Measurements from ENCODE around the gene ANKRD28.

Gene ANKRD28

GRCh38 chr3:15657016-15657415, 140.8 kb downstream of the ANKRD28 start:
- DNase-seq, result no peak

DNA sequence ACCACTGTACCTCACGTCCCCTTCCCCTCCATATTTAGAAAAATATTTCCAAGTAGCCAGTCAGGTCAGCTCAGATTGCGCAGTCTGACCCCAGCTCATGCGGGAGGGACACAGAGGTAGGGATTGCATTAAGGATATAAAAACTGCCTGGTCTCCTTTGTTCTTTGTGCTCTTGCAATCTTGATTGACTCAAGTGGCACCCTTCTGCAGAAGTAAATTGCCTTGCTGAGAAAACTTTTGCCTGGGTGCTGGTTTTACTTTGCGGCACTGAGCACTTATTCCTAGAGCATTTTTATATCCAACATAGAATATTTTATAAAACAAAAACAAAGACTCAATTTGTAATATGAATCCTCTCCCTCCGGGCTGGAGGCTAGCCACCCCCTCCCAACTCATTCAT, 141.4 kb downstream of the ANKRD28 start:
- no peak for DNase-seq

DNA sequence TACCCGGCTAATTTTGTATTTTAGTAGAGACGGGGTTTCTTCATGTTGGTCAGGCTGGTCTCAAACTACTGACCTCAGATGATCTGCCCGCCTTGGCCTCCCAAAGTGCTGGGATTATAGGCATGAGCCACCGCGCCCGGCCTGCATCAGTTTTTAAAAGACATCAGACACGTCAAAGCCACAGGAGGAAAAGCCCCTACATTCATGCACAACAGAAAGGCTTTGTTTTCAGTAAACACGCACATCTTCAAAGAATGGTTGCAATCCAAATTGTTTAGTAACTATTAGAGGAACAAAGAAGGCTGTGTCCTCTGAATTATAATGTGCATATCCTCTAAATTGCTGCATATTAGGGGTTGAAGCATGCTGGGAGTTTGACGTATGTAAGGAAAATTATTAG, 142.9 kb downstream of the ANKRD28 start:
- DNase-seq, result no peak

DNA sequence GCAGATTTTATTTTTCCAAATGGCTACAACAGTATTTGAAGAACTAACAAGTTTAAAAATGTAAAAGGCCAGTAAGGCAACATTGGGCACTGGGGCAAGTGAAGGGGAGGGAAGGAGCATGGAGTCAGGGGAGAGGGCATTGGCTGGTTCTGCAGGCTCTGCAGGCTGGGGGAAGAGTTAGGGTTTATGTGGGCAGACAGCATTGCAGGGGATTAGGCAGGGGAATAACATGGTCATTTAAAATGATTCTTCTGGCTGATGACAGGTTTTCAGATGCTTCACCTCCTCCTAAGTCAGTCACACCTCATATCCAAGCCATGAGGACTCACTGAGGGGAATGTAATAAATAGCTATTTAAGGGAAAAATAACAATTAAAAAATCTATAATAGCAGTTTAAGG, 143.7 kb downstream of the ANKRD28 start:
- DNase-seq, result no peak

- DNase-seq, result no peak
Measured at GRCh38 chr3:15653321-15653720, 144.5 kb downstream of the ANKRD28 start.

DNA sequence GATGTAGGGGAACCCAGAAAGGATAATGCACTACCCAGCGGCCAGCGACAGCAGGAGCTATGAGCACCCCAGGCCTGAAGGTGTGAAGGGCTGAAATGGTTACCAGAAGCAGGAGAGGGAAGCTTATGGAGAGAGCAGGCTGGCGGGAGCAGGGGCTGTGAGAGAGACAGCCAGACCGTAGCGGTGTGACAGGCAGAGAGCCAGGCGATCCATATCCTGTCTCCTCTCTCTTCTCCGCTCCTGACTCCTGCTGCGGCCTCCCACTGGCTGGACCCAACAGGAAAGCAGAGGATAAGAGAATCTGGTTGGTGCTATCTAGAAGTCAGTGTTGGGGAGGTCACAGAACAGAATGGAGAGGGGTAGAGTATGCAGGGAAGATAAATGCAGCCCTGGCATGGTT, 146.4 kb downstream of the ANKRD28 start:
- no peak for DNase-seq

DNA sequence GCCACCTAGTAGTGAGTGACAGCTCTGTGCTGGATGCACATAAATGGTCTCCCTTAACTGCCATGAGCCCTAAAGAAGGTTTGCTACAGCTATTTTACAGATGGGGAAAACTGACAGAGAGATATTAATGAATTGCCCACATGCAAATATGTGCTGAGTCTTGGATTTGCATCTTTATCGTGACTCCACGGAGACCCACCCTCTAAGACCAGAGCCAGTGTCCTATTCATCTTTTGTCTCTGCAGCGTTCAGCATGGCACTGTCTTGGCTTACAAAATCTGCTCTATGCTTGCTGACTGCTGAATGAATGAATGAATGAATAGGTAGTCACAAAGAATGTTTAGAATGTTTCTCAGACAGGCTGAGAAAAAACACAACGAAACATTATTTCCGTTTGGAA, 147.9 kb downstream of the ANKRD28 start:
- no peak for DNase-seq

GRCh38 chr3:15649341-15649740, 148.4 kb downstream of the ANKRD28 start:
- no peak for DNase-seq

DNA sequence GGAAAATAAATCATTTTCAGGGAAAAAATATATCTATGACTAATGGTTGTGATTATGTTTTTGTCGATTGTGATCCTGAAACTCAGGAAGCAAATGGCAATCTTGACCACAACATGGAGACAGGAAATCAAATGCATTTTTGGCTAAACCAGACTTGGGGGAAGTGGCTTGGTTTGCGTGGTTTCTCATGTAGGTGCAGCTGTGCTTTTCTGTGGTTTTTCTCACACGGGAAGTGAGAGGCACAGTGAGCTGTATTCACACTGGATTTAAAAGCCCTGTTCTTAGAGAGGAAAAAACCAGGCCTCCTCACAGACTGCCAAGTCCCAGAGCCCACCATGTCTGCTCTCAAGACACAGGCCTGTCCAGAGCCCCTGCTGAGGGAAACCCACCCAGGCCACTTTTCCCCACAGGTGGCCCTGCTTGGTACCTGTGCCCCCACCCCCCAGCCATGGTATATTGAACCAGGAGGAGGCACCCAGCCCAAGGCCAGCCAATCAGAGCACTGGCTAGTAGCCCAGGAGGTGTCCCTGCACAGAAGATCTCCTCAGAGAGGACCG, 150.1 kb downstream of the ANKRD28 start:
- no peak for DNase-seq

DNA sequence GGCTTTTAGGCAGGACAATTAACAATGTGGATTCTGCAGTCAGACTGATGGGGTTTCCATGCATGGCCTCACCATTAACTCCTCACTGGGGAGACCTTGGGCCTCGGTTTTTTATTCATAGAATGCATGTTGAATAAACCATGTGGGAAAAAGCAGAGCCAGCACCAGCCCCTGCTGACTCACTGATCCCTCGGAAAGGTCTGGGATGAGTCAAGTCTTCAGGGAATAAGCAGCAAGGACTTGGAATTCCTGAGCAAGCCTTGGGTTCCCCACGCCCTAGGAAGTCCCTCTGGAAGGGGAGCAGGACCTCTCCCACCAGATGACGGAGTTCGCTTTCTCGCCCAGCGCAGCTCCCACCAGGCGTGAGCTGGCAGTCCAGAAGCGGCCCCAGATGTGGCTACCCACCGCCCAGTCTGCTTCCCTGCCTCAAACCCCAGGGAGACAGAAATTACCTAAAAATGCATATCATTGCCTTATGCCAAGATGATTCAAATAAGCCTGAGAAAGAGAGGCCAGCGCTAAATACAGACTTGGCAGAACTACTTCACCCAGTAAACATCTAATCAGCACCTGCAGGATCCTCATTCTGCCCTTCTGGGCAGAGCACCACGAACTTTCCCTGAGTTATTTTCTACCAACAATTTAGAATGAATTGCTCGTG, 150.8 kb downstream of the ANKRD28 start:
- peak; percentile 73 for DNase-seq

DNA sequence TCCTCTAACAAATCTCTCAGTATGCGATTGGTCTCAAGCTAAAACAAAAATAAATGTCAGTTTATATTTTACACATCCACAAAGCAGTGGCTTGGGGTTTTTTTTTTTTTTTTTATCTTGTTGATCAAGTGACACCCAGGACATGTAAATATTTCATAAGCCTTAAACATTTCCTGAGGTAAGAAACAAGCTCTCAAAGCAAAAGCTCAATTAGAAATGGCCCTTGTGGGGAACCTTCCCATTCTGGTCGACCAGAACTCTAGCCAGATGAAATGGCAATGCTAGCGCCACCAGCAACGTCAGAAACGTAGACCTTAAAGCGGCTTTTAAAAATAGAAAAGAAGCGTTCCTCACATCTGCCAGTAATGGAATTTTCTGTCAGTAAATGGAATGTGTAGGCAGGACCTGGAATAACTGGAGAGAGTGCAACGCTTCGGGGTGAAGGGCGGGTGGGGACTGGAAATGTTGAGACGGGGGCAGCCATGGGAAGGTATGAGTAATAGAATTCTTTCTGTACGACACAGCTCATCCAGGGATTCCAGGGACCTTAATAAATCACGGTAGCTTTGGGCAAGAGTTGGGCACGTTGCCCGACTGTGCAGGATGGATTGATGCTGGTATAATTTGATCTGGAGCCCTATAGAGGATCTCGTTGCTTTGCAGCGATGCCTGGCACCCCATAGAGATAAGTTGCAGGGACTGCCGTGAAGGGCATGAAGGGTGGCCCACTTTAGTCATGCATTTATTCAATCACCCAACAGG, 151.9 kb downstream of the ANKRD28 start:
- DNase-seq, result peak; percentile 77

DNA sequence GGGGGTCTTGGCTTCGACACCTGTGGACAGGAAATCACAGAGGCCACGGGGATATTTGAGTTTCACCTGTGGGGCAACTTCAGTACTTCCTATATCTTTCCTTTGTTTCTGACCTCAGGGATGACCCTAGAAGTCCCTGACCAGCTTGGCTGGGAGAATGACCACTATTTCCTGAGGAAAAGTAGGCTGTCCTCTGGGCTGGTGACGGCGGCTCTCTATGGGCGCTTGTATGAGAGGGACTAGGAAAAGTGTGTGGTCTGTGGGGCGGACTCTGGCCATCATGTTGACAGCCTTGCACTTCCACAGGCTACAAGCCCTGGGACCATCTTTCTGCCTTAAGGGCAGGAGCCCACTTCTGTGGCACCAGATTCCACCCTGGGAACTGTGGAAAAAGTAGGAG, 152.5 kb downstream of the ANKRD28 start:
- no peak for DNase-seq

DNA sequence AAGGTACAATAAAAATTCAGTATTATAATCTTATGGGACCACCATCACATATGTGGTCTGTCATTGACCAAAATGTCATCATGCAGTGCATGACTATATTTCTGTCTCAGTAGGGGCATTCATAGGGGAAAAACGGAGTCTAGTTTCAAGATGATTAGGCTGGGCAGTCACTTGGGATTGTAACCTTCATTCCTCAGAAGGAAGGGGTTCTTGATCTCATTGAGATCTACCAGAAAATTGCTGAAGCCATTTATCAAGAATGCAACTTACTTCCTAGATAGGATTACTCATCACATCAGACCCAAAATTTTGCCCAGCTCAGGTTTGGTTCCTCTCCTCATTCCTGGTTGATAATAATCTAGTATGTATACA, 158.9 kb downstream of the ANKRD28 start:
- DNase-seq, result no peak

DNA sequence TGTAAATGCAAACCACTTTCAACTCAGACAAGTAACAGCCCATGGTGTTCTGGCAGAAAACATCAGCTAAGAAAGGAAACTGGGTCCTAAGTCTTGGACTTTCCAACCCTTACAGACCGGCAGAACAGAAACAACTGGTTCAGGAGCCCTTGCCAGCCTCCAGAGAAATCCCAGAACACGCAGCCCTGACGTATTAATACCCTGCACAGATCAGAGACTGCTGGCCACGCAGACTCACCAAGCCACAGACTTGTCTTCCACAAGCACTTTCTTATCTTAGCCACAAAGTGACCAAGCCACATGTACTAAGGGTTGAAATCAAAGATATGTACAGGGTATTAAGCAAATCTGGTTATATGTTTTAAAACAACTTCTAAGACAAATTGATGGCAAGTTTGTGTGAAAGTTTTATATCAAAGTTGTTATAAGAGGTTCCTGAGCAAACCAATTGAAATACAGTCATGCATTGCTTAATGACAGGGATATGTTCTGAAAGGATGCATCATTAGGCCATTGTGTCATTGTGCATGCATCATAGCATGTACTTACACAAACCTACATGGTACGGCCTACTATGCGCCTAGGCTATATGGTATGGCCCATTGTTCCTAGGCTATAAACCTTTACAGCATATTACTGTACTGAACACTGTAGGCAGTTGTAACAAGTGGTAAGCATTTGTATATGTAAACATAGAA, 159.4 kb downstream of the ANKRD28 start:
- no peak for DNase-seq

- DNase-seq, result no peak
Measured at GRCh38 chr3:15637131-15637951, 160.4 kb downstream of the ANKRD28 start.

DNA sequence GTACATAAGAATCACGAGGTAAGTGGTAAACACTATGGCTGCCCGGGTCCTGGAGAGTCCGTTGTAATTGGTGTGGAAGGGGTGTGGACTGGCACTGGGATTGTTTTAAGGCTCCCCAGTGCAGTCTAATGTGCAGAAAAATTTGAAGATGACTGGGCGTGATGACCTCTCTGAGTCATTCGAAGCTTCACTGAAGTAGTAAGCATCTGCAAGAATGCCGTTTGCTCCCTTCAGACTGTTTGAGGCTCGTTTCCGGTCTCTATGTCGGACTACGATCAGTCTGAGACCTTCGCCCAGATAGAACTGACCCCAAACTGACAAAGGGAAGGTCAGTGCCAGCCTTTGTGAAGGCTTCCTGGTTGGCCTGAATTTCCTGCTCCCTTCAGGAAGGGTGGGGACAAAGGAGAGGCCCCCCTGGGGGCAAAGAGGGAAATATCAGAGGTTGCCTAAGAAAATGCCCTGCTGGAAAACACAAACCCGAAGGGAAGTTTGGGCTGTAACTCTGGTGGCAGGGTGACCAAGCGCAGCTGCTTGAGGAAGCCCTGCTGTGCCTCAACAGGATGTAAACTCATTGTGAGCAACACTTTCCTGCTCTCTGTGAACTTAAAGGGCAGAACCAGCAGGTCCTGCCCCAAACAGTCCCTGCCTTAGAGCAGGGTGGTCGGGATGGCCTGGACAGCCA, 161.6 kb downstream of the ANKRD28 start:
- DNase-seq, result no peak

DNA sequence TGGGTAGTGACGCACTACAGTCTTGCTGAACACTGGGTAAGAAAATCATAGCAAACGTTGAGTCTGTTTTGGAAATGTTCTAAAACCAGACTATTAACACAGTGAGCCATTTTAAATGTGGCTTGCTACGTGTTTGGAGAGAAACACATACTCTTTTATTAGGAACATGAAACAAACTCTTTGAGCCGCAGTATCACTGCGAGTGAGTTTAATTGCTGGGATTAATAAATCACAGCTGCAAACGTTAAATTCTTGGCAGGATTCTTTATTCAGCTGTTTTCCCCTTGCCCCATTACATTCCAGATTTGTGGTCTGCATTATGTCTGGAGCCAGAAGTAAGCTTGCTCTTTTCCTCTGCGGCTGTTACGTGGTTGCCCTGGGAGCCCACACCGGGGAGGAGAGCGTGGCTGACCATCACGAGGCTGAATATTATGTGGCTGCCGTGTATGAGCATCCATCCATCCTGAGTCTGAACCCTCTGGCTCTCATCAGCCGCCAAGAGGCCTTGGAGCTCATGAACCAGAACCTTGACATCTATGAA, 162.6 kb downstream of the ANKRD28 start:
- DNase-seq, result peak; percentile 75

DNA sequence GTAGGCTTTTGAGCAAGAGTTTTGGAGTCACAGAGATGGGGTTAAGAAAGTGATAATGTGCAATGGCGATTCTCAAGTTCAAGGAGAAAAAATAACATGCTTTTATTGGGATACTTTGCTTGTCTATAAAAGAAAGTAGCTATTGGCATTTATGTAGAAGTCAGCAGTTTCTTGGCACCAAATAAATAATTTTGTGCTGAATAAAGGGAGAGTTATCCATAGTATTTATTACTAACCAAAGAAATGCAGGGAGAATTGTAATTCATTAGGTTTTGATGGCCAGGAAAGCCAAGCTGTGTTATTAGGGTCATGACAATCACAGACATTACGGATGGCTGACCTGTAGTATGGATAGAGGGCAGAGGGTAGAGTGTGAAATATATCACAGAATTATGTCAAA, 163.1 kb downstream of the ANKRD28 start:
- no peak for DNase-seq

GRCh38 chr3:15633766-15634598, 163.8 kb downstream of the ANKRD28 start:
- DNase-seq, result no peak

DNA sequence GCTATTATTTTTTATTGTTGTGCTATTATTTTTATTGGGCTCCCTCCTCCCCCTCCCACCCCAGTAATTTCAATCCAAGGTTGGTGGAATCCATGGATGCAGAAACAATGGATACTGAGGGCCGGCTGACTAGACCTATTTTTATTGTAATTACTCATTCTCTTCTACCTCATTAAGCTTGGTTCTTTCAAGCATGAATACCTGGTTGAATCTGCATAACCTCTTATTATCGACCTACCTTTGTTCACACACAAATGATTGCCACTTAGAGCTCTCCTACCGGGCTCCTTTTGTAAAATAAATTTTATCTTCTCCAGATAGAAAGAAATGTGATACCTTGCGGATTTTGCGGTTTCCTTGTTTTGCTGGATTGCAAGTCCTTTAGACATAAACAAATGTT, 164.6 kb downstream of the ANKRD28 start:
- DNase-seq, result no peak

GRCh38 chr3:15632212-15632580, 165.6 kb downstream of the ANKRD28 start:
- no peak for DNase-seq
